Gastrocnemius medialis (tissue), 4 donors: ENCODE measurements around the gene HDAC10. TPM values are rescaled to one million over a fixed set of nuclear protein-coding genes. Genes with fewer than 3 reads are reported as not detected.

Experiments
- ATAC-seq, 2 donors: fragments of 150-250 bp; one replicate each; pipeline ENCODE4 v1.9.1; 2016
- DNase-seq, 2 donors: peaks; one replicate each; pipeline ENCODE4 v3.0.0-alpha.2; 2019
- H3K27ac ChIP-seq, 4 donors: fragments of 200-600 bp; sonication (generic); 1 replicate in 1 of 4; 2 replicates in 3 of 4; pipeline ENCODE4 v1.5.1; 2016 to 2018; ENCODE audit warnings: mild to moderate bottlenecking in 2 of 4, moderate library complexity in 1 of 4
- H3K27me3 ChIP-seq, 3 donors: fragments of 200-600 bp; sonication (generic) in 2 of 3; 1 replicate in 1 of 3; 2 replicates in 2 of 3; pipeline versions ENCODE4 v1.5.1 to v1.6.0; 2016 to 2019; ENCODE audit warnings: mild to moderate bottlenecking in 1 of 3, moderate library complexity in 1 of 3
- H3K36me3 ChIP-seq, 2 donors: fragments of 200-600 bp; sonication (generic) in 1 of 2; one replicate each; pipeline ENCODE4 v1.5.1; 2017 to 2018
- H3K4me1 ChIP-seq, 2 donors: fragments of 200-600 bp; sonication (generic) in 1 of 2; one replicate each; pipeline ENCODE4 v1.5.1; 2016 to 2017; ENCODE audit warnings: mild to moderate bottlenecking in 2 of 2
- H3K4me3 ChIP-seq, 4 donors: fragments of 200-600 bp; sonication (generic) in 3 of 4; 1 replicate in 1 of 4; 2 replicates in 3 of 4; pipeline ENCODE4 v1.5.1; 2016 to 2019; ENCODE audit warnings: mild to moderate bottlenecking in 2 of 4
- H3K9me3 ChIP-seq, 3 donors: fragments of 200-600 bp; sonication (generic) in 2 of 3; 1 replicate in 1 of 3; 2 replicates in 2 of 3; pipeline ENCODE4 v1.5.1; 2016 to 2019
- CTCF ChIP-seq, 5 experiments: fragments of 450-650 bp in 3 of 5; fragments of 200-600 bp in 2 of 5; sonication (generic) in 2 of 5; IDR thresholded peaks in 4 of 5; conservative IDR thresholded peaks in 1 of 5; 1 replicate in 4 of 5; 2 replicates in 1 of 5; pipeline ENCODE4 v1.5.1; 2016 to 2019; ENCODE audit warnings: antibody characterized with exemption in 5 of 5, mild to moderate bottlenecking in 3 of 5, moderate library complexity in 3 of 5
- POLR2A ChIP-seq, 2 donors: fragments of 450-650 bp; IDR thresholded peaks; one replicate each; pipeline ENCODE4 v1.6.1; 2017; ENCODE audit warnings: antibody characterized with exemption in 2 of 2, mild to moderate bottlenecking in 2 of 2, moderate library complexity in 2 of 2
- in situ Hi-C, 4 donors: fragments of 200-750 bp; cut with MboI; loops; one replicate each; pipeline versions ENCODE4 v1.15.0 to v1.8.0; 2017; ENCODE audit warnings: low sequenced_read_pairs in 4 of 4
- intact Hi-C: fragments of 100-400 bp; cut with DNase I; formaldehyde crosslinking; loops from one replicate; pipeline ENCODE4 v1.15.1; 2023; ENCODE audit warnings: low total_unique reads
- total RNA-seq, 4 donors: library from RNA; depleted of rRNA; stranded (reverse); fragments of >200 nt; gene quantifications; one replicate each; pipeline versions ENCODE4 v1.1.0 to v1.2.3, GENCODE V29; 2016

The HDAC10 gene
- total RNA-seq, 4 donors from 2014 or later: 4.1 to 24.9 (median 8.6) TPM

DNA sequence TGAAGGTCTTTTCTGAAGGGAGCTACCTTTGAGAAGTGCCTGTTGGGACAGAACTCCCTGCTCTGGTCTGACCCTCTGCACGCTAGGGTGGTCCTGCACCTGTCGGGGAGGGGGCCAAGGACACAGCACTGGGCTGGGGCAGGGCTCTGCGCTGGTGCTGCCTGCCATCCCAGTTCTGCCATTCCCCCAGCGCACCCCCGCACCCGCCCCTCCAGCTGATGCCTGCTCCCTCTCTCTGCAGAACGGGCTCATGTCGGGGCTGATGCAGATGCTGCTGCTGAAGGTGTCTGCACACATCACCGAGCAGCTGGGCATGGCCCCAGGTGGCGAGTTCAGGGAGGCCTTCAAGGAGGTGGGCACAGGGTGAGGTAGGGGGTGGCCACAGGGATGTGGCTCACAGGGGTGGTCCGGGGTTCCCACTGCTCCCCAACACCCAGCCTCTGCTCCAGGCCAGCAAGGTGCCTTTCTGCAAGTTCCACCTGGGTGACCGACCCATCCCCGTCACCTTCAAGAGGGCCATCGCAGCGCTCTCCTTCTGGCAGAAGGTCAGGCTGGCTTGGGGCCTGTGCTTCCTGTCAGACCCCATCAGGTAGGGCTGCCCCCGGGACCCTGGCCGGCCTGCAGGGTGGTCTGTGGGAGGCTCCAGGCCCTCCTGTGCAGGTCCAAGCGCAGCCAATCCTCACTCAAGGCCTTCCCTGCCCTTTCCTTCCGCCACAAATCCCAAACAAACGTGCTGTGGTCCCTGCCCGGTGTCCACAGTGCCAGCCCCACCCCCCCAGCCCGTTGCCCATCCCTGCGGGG is 53.9 kb downstream of the HDAC10 start:
- ATAC-seq (no peak), DNase-seq (no peak)
- H3K36me3 ChIP-seq: peaks cover 0 to 42% of the 10 kb centered on the region in 2 donors
- peaks cover 15 to 16% of the 10 kb centered on the region in 2 donors for H3K4me1 ChIP-seq
- in situ Hi-C loops (no loop called here), intact Hi-C loops (no loop called here)
- H3K27ac ChIP-seq: no peak overlapping the region
- no peaks in the 10 kb centered on the region for H3K9me3 ChIP-seq
- H3K27me3 ChIP-seq: no peaks in the 10 kb centered on the region
- H3K4me3 ChIP-seq: no peak overlapping the region
- TF ChIP-seq POLR2A (IDR thresholded peaks at IDR 0.05): no peak
- TF ChIP-seq CTCF (IDR thresholded peaks at IDR 0.05 in 4 of 5, conservative IDR thresholded peaks at IDR 0.05 in 1 of 5): no peak

DNA sequence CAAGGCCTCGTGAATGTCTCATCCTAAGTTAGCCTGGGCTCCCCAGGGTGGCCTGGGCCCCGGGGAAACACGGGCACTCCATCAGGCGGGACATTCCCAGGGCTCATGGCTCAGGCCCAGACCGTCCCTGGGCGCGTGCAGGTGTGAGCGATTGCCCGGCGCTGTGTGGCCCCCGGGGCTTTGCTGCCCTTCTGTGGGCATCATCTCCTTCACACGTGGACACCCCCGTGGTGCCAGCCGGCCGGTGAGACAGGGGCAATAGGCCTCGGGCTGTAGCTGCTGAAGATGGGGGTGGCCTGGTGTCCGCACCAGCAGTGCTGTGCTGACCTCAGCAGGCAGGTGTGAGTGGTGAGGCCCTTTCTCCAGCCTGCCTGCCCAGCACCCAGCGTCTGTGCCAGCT is 54.8 kb downstream of the HDAC10 start:
- Histone ChIP-seq H3K4me1 (peaks cover 9% of the 10 kb centered on the region in 2 donors), H3K27ac (no peak overlapping the region), H3K36me3 (peaks cover 0 to 42% of the 10 kb centered on the region in 2 donors), H3K27me3 (no peaks in the 10 kb centered on the region), H3K9me3 (no peaks in the 10 kb centered on the region), H3K4me3 (no peak overlapping the region)
- ATAC-seq (no peak), DNase-seq (no peak)
- no peak for TF ChIP-seq POLR2A (IDR thresholded peaks at IDR 0.05)
- no peak for TF ChIP-seq CTCF (IDR thresholded peaks at IDR 0.05 in 4 of 5, conservative IDR thresholded peaks at IDR 0.05 in 1 of 5)
- in situ Hi-C loops: no loop called here
- intact Hi-C loops: no loop called here

Other genes starting within 250 kb of the HDAC10 start
- gene IL17REL, start 238.5 kb downstream of the HDAC10 start, total RNA-seq: not detected
- gene TTLL8, start 193.0 kb downstream of the HDAC10 start, total RNA-seq: not detected
- gene MLC1, start 165.8 kb downstream of the HDAC10 start, total RNA-seq: under 1 TPM in 1 of 4 donors, not detected in 3; 0.42 TPM
- gene MOV10L1, start 161.3 kb downstream of the HDAC10 start, total RNA-seq: under 1 TPM in 1 of 4 donors, not detected in 3; 0.25 TPM
- gene PANX2, start 80.5 kb downstream of the HDAC10 start, total RNA-seq: under 1 TPM in 2 of 4 donors, not detected in 2; 0.40 to 0.83 TPM
- gene TRABD, start 65.4 kb downstream of the HDAC10 start, total RNA-seq: 10 to 100 TPM; 21.4 to 30.3 (median 24.5) TPM
- gene SELENOO, start 50.3 kb downstream of the HDAC10 start, total RNA-seq: 10 to 100 TPM; 26.4 to 54.9 (median 34.0) TPM
- 10 to 100 TPM; 18.7 to 27.4 (median 19.2) TPM for gene TUBGCP6, start 6.2 kb downstream of the HDAC10 start, total RNA-seq
- 100 to 1,000 TPM; 126 to 290 (median 219) TPM for gene MAPK12, start 10.4 kb upstream of the HDAC10 start, total RNA-seq
- 1 to 10 TPM; 1.8 to 4.2 (median 3.4) TPM for gene MAPK11, start 19.1 kb upstream of the HDAC10 start, total RNA-seq
- 10 to 100 TPM in 1 of 4 donors, 1 to 10 TPM in 3; 8.0 to 11.8 (median 9.0) TPM for gene PLXNB2, start 56.4 kb upstream of the HDAC10 start, total RNA-seq
- gene DENND6B, start 75.7 kb upstream of the HDAC10 start, total RNA-seq: under 1 TPM in 3 of 4 donors, not detected in 1; 0.55 to 0.84 (median 0.68) TPM
- 10 to 100 TPM; 55.7 to 96.2 (median 74.1) TPM for gene PPP6R2, start 92.1 kb upstream of the HDAC10 start, total RNA-seq
- 100 to 1,000 TPM in 3 of 4 donors, 10 to 100 TPM in 1; 50.5 to 116 (median 107) TPM for gene SBF1, start 223.8 kb upstream of the HDAC10 start, total RNA-seq
- gene ADM2, start 230.3 kb upstream of the HDAC10 start, total RNA-seq: under 1 TPM in 1 of 4 donors, not detected in 3; 0.53 TPM
- gene MIOX, start 235.6 kb upstream of the HDAC10 start, total RNA-seq: not detected